Loucy (cell line): ENCODE measurements around the gene PAWR.

Experiments used
- H2AFZ ChIP-seq: fragments of 200-600 bp; sonication (generic); 2 replicates; pipeline ENCODE4 v1.6.0; 2016; ENCODE audit warnings: antibody characterized with exemption, mild to moderate bottlenecking, low read length, moderate library complexity
- H3F3A ChIP-seq: fragments of 200-600 bp; 2 replicates; pipeline ENCODE4 v1.6.0; 2016; ENCODE audit warnings: antibody characterized with exemption, low read depth, mild to moderate bottlenecking
- H3K27me3 ChIP-seq: fragments of 200-600 bp; sonication (generic); 2 replicates; pipeline ENCODE4 v1.6.1; 2014; ENCODE audit warnings: low read length, mild to moderate bottlenecking; ENCODE audit not compliant: insufficient read depth, poor library complexity, severe bottlenecking
- H3K36me3 ChIP-seq: fragments of 200-600 bp; sonication (generic); 2 replicates; pipeline ENCODE4 v1.6.1; 2016; ENCODE audit warnings: low read length; ENCODE audit not compliant: insufficient read depth
- H3K4me1 ChIP-seq: fragments of 200-600 bp; sonication (generic); 2 replicates; pipeline ENCODE4 v1.5.1; 2014; ENCODE audit warnings: low read length, mild to moderate bottlenecking; ENCODE audit not compliant: insufficient read depth, poor library complexity, severe bottlenecking
- H3K4me2 ChIP-seq: fragments of 200-600 bp; sonication (generic); 2 replicates; pipeline ENCODE4 v1.6.0; 2014; ENCODE audit warnings: antibody characterized with exemption, low read length, low read depth, mild to moderate bottlenecking; ENCODE audit not compliant: poor library complexity, severe bottlenecking
- H3K4me3 ChIP-seq: fragments of 200-600 bp; sonication (generic); 2 replicates; pipeline ENCODE4 v1.5.1; 2014; ENCODE audit warnings: low read length, mild to moderate bottlenecking, mixed read lengths; ENCODE audit not compliant: poor library complexity, severe bottlenecking
- H3K79me2 ChIP-seq: fragments of 200-600 bp; sonication (generic); 2 replicates; pipeline ENCODE4 v1.6.1; 2014; ENCODE audit warnings: low read length; ENCODE audit not compliant: insufficient read depth
- H3K9ac ChIP-seq: fragments of 200-600 bp; sonication (generic); 2 replicates; pipeline ENCODE4 v1.6.0; 2014; ENCODE audit warnings: mild to moderate bottlenecking, low read depth, low read length, moderate library complexity; ENCODE audit not compliant: poor library complexity, severe bottlenecking
- H3K9me2 ChIP-seq: fragments of 200-600 bp; sonication (generic); replicated peaks from 2 replicates; pipeline ENCODE4 v1.6.1; 2016; ENCODE audit warnings: low read depth, low read length, mixed read lengths
- H3K9me3 ChIP-seq: fragments of 200-600 bp; sonication (generic); 2 replicates; pipeline ENCODE4 v1.6.1; 2014; ENCODE audit warnings: mild to moderate bottlenecking, antibody characterized with exemption, low read length, low read depth; ENCODE audit not compliant: insufficient read depth
- H4K20me1 ChIP-seq: fragments of 200-600 bp; sonication (generic); 2 replicates; pipeline ENCODE4 v1.6.0; 2014; ENCODE audit warnings: antibody characterized with exemption, low read length, mild to moderate bottlenecking; ENCODE audit not compliant: insufficient read depth, poor library complexity, severe bottlenecking
- EZH2phosphoT487 ChIP-seq: fragments of 200-600 bp; IDR thresholded peaks from 2 replicates; pipeline ENCODE4 v1.6.1; 2018; ENCODE audit warnings: antibody characterized with exemption, mild to moderate bottlenecking, moderate library complexity, borderline replicate concordance
- TF ChIP-seq, protein P1 (sequence below): fragments of 200-600 bp; sonication (generic); conservative IDR thresholded peaks from 2 replicates; pipeline ENCODE4 v1.5.1; 2014; ENCODE audit warnings: mild to moderate bottlenecking, antibody characterized with exemption, low read length

Gene PAWR

DNA sequence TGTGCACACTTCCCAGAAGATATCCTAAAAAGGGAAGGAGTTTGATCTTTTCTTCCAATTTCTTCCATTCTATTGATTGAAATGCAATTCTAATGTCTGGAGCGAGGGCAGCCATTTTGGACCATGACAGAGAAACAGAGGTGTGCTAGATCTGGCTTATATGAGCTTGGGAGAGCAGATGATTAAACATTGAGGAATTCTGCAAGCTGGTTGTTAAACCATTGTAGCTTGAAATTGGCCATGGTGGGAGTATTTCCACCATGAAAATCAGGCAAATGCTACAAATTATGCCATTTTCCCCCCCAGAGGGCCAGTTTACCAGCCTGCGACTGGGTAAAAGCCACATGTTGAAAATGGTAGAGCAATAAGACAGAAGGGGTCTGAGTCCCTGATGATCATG, 155.0 kb downstream of the PAWR start:
- Histone ChIP-seq H4K20me1 (no peaks in the 10 kb centered on the region), H3K36me3 (no peaks in the 10 kb centered on the region), H3F3A (no peaks in the 10 kb centered on the region), H3K4me3 (no peak overlapping the region), H3K9ac (no peak overlapping the region), H3K79me2 (no peaks in the 10 kb centered on the region), H2AFZ (no peak overlapping the region), H3K9me3 (no peaks in the 10 kb centered on the region), H3K4me2 (no peak overlapping the region), H3K4me1 (no peaks in the 10 kb centered on the region), H3K9me2 (no peaks in the 10 kb centered on the region), H3K27me3 (no peaks in the 10 kb centered on the region)
- TF ChIP-seq, protein P1, sequence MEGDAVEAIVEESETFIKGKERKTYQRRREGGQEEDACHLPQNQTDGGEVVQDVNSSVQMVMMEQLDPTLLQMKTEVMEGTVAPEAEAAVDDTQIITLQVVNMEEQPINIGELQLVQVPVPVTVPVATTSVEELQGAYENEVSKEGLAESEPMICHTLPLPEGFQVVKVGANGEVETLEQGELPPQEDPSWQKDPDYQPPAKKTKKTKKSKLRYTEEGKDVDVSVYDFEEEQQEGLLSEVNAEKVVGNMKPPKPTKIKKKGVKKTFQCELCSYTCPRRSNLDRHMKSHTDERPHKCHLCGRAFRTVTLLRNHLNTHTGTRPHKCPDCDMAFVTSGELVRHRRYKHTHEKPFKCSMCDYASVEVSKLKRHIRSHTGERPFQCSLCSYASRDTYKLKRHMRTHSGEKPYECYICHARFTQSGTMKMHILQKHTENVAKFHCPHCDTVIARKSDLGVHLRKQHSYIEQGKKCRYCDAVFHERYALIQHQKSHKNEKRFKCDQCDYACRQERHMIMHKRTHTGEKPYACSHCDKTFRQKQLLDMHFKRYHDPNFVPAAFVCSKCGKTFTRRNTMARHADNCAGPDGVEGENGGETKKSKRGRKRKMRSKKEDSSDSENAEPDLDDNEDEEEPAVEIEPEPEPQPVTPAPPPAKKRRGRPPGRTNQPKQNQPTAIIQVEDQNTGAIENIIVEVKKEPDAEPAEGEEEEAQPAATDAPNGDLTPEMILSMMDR, result no peak
- no peak for TF ChIP-seq EZH2phosphoT487
